ENCODE results near the gene MMD. TPM values are rescaled to one million over a fixed set of nuclear protein-coding genes. Genes with fewer than 3 reads are reported as not detected.
A peak's percentile ranks its signal among the peaks of the same experiment; 100 is the strongest.
"Not testable (repeated sequence)": the region's sequence is repeated elsewhere in the genome, so short reads cannot be mapped to it uniquely, and the experiment has no call there.

The MMD gene
- total RNA-seq, 1 experiment from 2014 or later, result 19.2 TPM

DNA sequence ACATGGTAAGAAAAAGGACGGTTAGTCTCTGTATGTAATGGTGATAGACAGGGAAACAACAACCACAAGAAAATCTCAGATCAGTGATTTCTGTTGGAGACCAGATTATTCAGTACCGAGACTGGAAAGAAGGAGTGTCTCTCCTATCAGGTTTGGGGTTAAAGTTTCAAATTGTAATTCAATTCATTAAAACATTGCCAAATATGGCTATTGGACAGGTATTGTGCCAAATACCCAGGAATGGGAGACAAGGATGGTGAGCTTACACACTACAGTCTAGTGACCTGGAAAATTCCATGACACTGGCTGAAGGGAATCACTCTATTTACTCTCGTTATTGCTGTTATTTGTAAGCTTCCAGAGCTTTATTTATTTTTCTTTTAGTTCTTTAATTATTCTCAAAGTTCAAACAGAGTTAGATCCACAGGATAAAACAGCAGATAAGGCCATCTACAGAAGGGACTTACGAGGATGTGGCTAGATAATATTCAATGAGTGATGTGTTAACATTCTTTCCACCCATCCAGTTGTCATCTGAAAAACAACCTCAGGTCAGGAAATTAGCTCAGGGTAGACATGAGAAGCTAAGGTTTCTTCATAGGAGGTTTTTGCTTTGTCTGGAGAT, 25.1 kb upstream of the MMD start:
- CTCF ChIA-PET, result no interaction called here
- peaks cover 35% of the 10 kb centered on the region for H3K4me1 Mint-ChIP-seq (ENCODE audit: low read depth, unreplicated experiment)
- no peaks in the 10 kb centered on the region for H3K9me3 Mint-ChIP-seq (ENCODE audit: low read depth, unreplicated experiment)
- DNase-seq, result no peak
- no peak overlapping the region for H3K27ac Mint-ChIP-seq (ENCODE audit: unreplicated experiment)
- BruUV-seq (replicated peaks), result no TSS peak
- H3K36me3 Mint-ChIP-seq (ENCODE audit: insufficient read depth, unreplicated experiment), result no peaks in the 10 kb centered on the region
- intact Hi-C loops (cut with micrococcal nuclease; ENCODE audit: unreplicated experiment), result no loop called here
- no peaks in the 10 kb centered on the region for H3K27me3 Mint-ChIP-seq (ENCODE audit: unreplicated experiment)
- no peak overlapping the region for H3K4me3 Mint-ChIP-seq (ENCODE audit: low read depth, unreplicated experiment)
- TF ChIP-seq, protein P1, sequence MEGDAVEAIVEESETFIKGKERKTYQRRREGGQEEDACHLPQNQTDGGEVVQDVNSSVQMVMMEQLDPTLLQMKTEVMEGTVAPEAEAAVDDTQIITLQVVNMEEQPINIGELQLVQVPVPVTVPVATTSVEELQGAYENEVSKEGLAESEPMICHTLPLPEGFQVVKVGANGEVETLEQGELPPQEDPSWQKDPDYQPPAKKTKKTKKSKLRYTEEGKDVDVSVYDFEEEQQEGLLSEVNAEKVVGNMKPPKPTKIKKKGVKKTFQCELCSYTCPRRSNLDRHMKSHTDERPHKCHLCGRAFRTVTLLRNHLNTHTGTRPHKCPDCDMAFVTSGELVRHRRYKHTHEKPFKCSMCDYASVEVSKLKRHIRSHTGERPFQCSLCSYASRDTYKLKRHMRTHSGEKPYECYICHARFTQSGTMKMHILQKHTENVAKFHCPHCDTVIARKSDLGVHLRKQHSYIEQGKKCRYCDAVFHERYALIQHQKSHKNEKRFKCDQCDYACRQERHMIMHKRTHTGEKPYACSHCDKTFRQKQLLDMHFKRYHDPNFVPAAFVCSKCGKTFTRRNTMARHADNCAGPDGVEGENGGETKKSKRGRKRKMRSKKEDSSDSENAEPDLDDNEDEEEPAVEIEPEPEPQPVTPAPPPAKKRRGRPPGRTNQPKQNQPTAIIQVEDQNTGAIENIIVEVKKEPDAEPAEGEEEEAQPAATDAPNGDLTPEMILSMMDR (IDR thresholded peaks at IDR 0.05; ENCODE audit: unreplicated experiment), result no peak

DNA sequence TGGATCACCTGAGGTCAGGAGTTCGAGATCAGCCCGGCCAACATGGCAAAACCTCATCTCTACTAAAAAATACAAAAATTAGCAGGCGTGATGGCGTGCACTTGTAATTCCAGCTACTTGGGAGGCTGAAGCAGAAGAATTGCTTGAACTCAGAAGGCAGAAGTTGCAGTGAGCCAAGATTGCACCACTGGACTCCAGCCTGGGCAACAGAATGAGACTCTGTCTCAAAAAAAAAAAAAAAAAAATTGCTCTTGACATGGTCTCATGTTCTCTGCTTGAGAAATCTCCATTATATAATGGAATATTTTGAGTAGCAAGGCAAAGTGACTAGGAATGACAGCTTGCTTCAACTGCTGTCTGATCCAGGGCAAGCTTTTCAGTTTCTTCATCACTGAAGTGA, 24.4 kb upstream of the MMD start:
- H3K4me1 Mint-ChIP-seq (ENCODE audit: low read depth, unreplicated experiment), result peaks cover 28% of the 10 kb centered on the region
- DNase-seq; CTCF ChIA-PET; H3K4me3 Mint-ChIP-seq (ENCODE audit: low read depth, unreplicated experiment); H3K27me3 Mint-ChIP-seq (ENCODE audit: unreplicated experiment); intact Hi-C loops (cut with micrococcal nuclease; ENCODE audit: unreplicated experiment); H3K27ac Mint-ChIP-seq (ENCODE audit: unreplicated experiment); H3K36me3 Mint-ChIP-seq (ENCODE audit: insufficient read depth, unreplicated experiment); H3K9me3 Mint-ChIP-seq (ENCODE audit: low read depth, unreplicated experiment); BruUV-seq (replicated peaks): not testable (repeated sequence)

DNA sequence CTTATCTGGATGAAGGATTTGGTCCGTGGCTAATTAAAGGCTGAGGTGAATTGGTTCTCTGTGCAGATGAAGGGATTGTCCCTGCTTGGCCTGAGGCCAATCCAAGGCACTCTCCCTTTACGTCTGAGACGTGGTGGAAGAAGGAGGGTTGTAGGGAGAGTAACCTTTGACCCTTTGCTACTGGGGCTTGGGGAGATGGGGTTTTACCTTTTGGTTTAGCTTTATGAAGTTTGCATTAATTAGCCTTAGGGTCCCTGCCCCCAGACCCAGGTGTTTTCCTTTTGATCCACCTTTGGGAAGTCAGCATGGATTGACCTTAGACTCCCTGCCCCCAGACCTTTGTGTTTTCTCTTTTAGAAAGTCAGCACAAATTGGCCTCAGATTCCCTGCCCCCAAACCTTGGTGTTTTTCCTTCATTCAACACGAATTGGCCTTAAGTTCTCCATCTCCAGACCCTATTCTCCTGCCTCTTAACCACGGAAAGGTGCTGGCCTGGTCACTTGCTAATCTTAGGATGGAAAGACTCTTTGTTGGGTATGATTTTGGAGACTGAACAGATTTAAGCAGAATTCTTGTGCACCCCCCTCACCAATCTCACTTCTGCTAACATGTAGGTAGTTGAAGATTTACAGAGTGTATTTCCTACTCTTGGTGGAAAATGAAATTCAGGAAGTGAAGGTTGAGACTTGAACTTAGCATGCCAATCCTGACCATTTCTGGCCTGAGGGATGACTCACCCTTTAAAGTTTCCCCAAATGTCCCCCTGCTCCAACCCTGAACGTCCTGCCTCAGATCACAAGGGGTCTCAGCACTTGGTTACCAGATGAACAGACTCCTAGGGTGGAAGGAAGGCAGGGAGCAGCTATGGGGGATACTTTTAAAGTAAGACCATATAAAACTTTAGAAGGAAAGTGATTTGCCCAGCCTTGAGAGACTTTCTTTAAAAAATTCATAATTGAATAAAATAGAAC, 23.1 kb upstream of the MMD start:
- BruUV-seq (replicated peaks), result no TSS peak
- Mint-ChIP-seq H3K27ac (ENCODE audit: unreplicated experiment) (peak overlapping the region; percentile 66), H3K27me3 (ENCODE audit: unreplicated experiment) (no peaks in the 10 kb centered on the region), H3K4me1 (ENCODE audit: low read depth, unreplicated experiment) (peaks cover 16% of the 10 kb centered on the region), H3K36me3 (ENCODE audit: insufficient read depth, unreplicated experiment) (no peaks in the 10 kb centered on the region), H3K9me3 (ENCODE audit: low read depth, unreplicated experiment) (no peaks in the 10 kb centered on the region), H3K4me3 (ENCODE audit: low read depth, unreplicated experiment) (no peak overlapping the region)
- DNase-seq, result peak; percentile 25
- intact Hi-C loops (cut with micrococcal nuclease; ENCODE audit: unreplicated experiment), result no loop called here
- TF ChIP-seq, protein P1 (IDR thresholded peaks at IDR 0.05; ENCODE audit: unreplicated experiment), result no peak
- CTCF ChIA-PET, result no interaction called here

DNA sequence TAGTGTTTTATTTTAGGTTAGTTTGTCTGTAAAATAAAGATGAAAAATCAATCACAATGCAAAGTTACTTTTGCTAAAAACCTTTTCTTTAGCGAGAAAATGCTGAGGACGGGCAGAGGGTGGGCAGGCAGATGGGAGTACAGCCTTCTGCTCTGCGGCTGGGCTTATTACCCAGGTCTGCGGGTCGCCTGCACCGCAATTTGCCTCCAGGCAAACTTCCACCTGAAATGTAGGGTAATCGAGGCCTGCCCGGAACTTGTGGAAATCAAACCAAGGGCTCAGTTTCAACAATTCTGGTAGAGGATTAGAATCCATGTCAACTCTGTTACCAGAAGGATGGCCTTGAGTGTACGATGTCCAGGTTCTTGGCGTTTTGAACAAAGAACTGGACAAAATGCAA, 22.3 kb upstream of the MMD start:
- Mint-ChIP-seq H3K4me1 (ENCODE audit: low read depth, unreplicated experiment) (peaks cover 13% of the 10 kb centered on the region), H3K9me3 (ENCODE audit: low read depth, unreplicated experiment) (no peaks in the 10 kb centered on the region), H3K27ac (ENCODE audit: unreplicated experiment) (no peak overlapping the region), H3K27me3 (ENCODE audit: unreplicated experiment) (no peaks in the 10 kb centered on the region), H3K36me3 (ENCODE audit: insufficient read depth, unreplicated experiment) (no peaks in the 10 kb centered on the region), H3K4me3 (ENCODE audit: low read depth, unreplicated experiment) (no peak overlapping the region)
- TF ChIP-seq, protein P1 (IDR thresholded peaks at IDR 0.05; ENCODE audit: unreplicated experiment), result no peak
- CTCF ChIA-PET, result no interaction called here
- BruUV-seq (replicated peaks), result no TSS peak
- intact Hi-C loops (cut with micrococcal nuclease; ENCODE audit: unreplicated experiment), result no loop called here
- DNase-seq, result no peak
